HG03558 (cell line): ENCODE results near the gene IL17C.
"Not testable (repeated sequence)": the region's sequence is repeated elsewhere in the genome, so short reads cannot be mapped to it uniquely, and the experiment has no call there.

Experiments
- ATAC-seq: cut with Tn5 transposase; IDR thresholded peaks from one replicate; pipeline ENCODE4 v1.9.1; 2021; ENCODE audit warnings: moderate number of reproducible peaks; ENCODE audit not compliant: unreplicated experiment; ENCODE audit errors: extremely low read depth

IL17C gene

DNA sequence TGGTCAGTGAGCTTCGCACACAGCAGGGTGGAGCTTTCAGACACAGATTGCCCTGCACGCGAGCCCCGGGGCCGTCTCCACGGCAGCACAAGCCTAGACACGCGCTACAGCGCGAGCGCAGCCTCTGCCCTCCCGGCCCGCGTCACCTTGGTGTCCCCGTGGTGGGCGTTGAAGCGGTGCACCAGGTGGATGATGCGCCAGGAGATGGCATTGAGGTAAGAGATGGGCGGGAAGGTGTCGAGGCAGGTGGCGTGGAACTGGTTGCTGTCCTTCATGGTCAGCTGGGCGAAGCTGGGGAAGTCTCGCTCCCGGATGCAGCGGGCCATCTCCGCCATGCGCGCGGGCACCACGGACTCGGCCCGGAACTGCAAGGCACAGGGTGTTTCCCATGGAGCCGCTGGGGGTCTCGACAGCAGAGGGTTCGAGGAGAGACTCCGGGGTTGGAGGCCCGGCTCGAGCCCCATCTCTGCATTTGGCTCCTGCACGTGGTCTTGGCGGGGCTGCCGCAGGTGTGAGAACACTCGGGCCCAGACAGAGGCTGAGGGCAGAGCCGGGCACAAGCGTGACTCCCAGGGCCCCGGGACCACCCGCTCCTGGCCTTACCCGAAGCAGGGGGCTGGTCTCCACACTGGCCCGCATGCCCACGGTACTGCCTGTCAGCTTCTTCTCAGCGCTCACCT, 16.8 kb downstream of the IL17C start:
- no peak for ATAC-seq

GRCh38 chr16:88655733-88656281, 17.4 kb downstream of the IL17C start:
- ATAC-seq: no peak

DNA sequence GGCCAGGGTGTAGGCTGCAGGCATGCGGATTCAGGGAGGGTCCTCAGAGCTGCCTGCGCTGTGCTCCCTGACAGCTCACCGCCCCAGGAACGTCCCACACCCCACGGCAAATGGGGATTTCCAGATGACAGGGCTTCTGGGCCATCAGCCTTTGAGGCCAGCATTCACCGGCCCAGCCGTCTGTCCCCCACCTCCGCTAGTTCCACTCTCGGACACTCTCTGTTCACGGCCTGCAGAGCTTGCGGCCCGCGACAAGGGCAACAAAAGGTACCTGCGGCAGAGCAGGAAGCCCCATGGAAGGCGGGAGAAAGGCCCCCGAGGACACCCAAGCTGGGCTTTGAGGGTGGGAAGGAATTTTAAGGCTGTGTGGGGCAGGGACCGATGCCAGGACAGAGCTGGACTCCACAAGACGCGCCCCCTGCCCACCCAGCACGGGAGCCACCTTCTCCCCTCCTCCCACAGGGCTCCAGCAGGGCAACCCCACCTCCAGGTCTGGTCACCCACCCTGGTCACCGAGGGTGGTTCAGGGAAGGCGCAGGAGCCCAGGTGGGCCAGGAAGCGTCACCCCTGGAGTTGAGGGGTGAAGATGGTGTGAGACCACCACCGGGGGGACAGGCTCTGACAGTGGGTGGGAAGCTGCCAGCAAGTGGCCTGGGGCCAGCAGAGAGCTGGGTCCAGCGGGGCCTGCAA, 18.1 kb downstream of the IL17C start:
- ATAC-seq: no peak

- no peak for ATAC-seq
Measured at GRCh38 chr16:88657371-88657770, 19.0 kb downstream of the IL17C start.

DNA sequence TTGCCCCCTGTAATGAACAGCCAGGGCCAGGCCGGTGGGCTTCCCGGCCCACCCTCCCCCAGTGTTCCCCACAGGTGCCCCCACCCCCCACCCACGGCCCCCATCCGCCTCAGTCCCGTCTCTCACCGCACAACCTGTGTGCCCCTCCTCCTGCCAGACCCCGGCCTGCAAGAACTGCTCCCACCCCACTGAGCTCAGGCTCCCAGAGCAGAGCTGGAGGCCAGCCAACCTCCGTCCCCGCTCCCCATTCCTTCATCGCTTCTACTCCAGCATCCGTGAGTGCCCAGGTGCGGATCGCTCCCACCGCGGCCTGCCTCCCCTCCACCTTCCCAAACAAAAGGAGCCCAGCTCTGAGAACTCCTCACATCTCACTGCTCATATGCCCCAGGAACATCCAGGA, 20.3 kb downstream of the IL17C start:
- ATAC-seq: no peak

GRCh38 chr16:88659160-88659559, 20.8 kb downstream of the IL17C start:
- ATAC-seq: no peak

- no peak for ATAC-seq
Measured at GRCh38 chr16:88661468-88661867, 23.1 kb downstream of the IL17C start.

- no peak for ATAC-seq
Measured at GRCh38 chr16:88662222-88662842, 24.0 kb downstream of the IL17C start.

- ATAC-seq: peak; percentile 90
Measured at GRCh38 chr16:88662843-88663606, 24.7 kb downstream of the IL17C start, which contains the start of gene MVD. Gene MVD, minus strand, starts transcription at chr16:88663091. Its CDS starts 11 bp downstream, at chr16:88663080.

DNA sequence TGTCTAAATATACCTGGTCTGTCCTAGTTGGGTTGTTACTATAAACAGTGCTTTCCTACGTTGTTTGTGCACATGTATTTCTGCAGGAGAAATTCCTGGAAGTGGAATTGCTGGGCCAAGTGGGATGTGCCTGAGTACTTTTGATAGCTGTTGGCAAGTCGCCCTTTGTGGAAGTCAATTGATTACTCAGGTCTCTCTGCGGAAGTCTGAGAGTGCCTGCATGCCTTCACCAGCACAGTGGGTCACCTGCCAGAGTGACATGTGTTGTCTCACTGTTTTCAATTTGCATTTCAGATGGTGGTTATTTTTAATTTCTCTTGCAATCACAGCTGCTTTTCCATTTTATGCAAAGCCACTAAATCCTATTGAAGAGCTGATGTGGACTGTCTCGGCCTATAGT, 26.8 kb downstream of the IL17C start:
- ATAC-seq: no peak

- no peak for ATAC-seq
Measured at GRCh38 chr16:88665570-88665969, 27.2 kb downstream of the IL17C start.

GRCh38 chr16:88667461-88667860, 29.1 kb downstream of the IL17C start:
- ATAC-seq: no peak

DNA sequence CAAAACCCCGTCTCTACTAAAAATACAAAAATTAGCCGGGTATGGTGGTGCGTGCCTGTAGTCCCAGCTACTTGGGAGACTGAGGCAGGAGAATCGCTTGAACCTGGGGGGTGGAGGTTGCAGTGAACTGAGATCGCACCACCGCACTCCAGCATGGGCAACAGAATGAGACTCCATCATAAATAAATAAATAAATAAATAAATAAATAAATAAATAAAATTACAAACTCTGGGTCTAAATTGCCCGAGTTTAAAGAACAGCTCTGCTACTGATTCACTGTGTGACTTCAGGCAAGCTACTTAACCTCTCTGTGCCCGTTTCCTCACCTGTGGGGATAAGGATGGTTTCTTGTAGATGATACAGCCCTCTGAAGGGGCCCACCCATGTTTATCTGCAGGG, 31.1 kb downstream of the IL17C start:
- not testable (repeated sequence) for ATAC-seq

DNA sequence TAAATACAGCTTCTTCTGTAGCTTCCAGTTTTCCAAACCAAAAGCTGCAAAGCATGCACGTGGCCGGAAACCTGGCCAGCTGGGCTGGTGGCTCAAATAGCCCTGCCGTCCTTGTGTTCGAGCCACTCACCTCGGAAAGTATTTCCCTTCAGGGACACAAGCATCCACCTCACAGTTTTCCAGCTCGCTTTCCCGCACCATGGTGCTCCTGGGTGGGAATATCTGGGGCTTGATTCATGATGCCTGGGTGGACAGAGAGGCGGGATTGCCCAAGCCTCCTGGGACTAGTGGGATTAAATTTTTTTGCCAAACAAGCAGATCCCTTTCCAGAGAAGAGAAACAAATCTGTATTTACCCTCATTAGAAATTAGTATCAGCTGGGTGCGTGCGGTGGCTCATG, 31.6 kb downstream of the IL17C start:
- no peak for ATAC-seq

- no peak for ATAC-seq
Measured at GRCh38 chr16:88671806-88672205, 33.4 kb downstream of the IL17C start.

DNA sequence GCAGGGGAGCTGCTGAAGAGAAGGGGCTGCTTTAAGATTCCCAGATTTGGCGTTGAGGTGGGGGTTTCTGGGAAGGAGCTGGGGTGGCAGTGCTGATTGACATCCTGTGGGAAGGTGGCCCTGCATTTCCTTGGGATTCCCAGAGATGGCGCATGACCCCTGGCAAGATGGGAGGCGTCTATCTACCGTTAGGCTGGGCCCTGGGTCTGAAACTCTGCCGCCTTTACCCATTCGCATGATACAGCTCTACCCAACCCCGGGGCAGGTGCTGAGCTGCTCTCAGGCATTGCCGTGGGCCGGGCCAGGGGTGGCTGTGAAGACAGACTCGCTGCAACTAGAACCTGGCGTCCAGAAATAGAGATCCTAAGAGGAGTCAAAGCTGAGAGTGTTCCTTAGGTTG, 34.4 kb downstream of the IL17C start:
- no peak for ATAC-seq

GRCh38 chr16:88673716-88674379, 35.5 kb downstream of the IL17C start:
- no peak for ATAC-seq

DNA sequence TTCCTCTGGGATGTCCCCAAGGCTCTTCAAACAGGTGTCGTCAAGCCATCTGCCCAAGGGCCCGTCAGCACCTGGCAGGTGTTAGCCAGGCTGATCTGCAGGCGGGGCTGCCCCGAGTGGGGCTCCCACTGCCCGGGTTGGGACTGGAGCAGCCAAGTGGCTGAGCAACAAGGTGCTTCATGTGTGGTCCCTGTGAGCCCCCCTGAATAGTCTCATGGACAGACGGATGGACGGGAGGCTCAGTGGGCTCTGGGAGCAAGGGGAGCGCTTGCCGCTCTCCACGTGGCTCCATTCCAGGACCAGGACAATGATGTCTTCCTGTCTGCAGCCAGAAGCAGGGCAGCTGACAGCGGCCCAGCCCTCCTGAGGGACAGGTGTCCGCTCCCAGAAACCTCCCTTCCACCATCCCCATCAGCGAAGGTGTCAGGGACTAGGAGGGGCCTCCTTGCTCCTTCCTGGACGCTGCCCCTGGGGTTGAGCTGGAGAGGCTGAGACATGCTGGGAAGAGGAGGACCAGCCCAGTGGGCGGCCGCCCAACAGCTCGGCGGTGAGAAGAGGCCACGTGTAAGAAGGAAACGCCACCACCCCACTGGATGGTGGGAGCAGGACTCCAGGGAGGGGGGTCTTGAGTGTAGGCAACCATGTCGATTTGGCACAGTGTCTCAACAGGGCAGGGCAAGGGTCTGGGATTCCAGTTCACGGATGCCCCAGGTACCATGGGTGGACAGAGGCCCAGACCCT, 38.3 kb downstream of the IL17C start:
- no peak for ATAC-seq

GRCh38 chr16:88677721-88678120, 39.3 kb downstream of the IL17C start:
- no peak for ATAC-seq
